Keratinocyte (primary cell): Measurements from ENCODE around the gene ECHDC3.

ENCODE experiments used
- CTCF ChIP-seq, 3 experiments: IDR thresholded peaks in 1 of 3; conservative IDR thresholded peaks in 1 of 3; optimal IDR thresholded peaks in 1 of 3; 2 replicates in 2 of 3; 3 replicates in 1 of 3; pipeline versions ENCODE3 to v1.5.1; 2011; ENCODE audit warnings: low read length in 3 of 3, mild to moderate bottlenecking in 3 of 3, moderate library complexity in 2 of 3, control low read depth in 1 of 3, inconsistent platforms in 1 of 3; ENCODE audit not compliant: insufficient read depth in 2 of 3; ENCODE audit errors: extremely low read depth in 1 of 3
- EZH2 ChIP-seq: IDR thresholded peaks from one replicate; pipeline ENCODE4 v1.6.1; 2012; ENCODE audit warnings: inconsistent platforms, mild to moderate bottlenecking, low read length, moderate library complexity

- TF ChIP-seq CTCF (optimal IDR thresholded peaks at IDR 0.05 in 1 of 3, IDR thresholded peaks at IDR 0.05 in 1 of 3, conservative IDR thresholded peaks at IDR 0.05 in 1 of 3; ENCODE audit: extremely low read depth in 1 of 3, insufficient read depth in 2 of 3, low read length in 3 of 3) (no peak), EZH2 (no peak)
These were observed 15.3 kb downstream of the ECHDC3 start for GRCh38 chr10:11757454-11757820.
